Suppressor macrophage treated with lipopolysaccharide for 1 hour (primary cell): Measurements from ENCODE around the gene INHBC.
A peak's percentile ranks its signal among the peaks of the same experiment; 100 is the strongest.

Source experiments
- DNase-seq, 3 donors: peaks; one replicate each; pipeline ENCODE4 v3.0.0-alpha.2; 2020 to 2022

INHBC gene

DNA sequence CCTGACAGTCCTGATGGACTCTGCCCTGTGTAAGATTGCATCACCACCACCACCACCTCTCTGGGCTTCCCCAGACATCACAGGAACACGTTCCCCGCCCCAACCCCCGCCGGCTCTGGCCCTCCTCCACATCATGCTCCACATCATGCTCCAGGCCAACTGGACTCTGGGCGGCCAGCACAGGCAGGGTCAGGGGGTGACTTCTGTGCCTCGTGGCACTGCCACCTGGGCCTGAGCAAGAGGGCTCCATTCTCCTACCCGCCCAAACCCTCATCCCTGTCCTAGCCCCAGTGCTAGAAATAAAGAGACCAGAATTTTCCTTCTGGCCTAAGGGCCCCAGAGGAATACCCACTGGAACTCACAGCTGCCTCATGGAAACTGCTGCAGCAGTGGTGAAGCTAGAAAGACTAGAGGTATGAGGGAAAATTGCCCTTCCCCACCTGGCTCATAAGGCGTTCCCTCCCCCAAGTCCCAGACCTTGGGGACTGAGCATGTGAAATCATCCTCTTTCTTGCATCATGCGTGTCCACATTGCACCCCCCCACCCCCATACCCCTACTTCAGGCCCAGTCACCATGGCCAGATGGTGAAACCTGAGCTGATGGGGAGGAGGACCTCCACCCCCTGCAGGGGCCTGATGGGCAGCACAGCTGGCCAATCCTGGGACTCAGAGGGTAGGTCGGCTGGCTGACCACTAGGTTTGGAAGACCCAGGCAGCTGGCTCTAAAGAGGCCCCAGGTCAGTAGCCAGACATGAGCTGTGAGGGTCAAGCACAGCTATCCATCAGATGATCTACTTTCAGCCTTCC lies 20.2 kb downstream of the INHBC start, which contains the start of gene INHBE:
Gene INHBE, plus strand, starts transcription at position 742 of the 808 bp plus-strand sequence. CDS start 230 bp downstream, outside the sequence.
- DNase-seq = peak; percentile 68 to 86 (median 69)

DNA sequence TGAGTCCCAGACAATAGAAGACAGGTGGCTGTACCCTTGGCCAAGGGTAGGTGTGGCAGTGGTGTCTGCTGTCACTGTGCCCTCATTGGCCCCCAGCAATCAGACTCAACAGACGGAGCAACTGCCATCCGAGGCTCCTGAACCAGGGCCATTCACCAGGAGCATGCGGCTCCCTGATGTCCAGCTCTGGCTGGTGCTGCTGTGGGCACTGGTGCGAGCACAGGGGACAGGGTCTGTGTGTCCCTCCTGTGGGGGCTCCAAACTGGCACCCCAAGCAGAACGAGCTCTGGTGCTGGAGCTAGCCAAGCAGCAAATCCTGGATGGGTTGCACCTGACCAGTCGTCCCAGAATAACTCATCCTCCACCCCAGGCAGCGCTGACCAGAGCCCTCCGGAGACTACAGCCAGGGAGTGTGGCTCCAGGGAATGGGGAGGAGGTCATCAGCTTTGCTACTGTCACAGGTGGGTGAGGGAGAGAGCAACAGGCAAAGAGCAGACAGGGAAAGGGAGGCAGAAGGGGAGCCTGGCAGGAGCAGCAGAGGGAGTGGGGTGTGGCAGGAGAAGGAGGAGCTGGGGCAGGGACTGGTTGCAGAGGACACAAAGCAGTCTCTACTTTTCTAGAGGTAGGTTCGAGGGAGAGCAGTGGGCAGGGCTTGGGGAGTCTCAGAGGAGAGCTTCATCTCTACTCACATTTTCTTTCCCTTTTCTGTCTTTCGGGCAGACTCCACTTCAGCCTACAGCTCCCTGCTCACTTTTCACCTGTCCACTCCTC lies 21.0 kb downstream of the INHBC start:
- no peak for DNase-seq

- peak; percentile 34 to 47 (median 45) for DNase-seq
Measured at GRCh38 chr12:57456145-57456700, 21.6 kb downstream of the INHBC start.

DNA sequence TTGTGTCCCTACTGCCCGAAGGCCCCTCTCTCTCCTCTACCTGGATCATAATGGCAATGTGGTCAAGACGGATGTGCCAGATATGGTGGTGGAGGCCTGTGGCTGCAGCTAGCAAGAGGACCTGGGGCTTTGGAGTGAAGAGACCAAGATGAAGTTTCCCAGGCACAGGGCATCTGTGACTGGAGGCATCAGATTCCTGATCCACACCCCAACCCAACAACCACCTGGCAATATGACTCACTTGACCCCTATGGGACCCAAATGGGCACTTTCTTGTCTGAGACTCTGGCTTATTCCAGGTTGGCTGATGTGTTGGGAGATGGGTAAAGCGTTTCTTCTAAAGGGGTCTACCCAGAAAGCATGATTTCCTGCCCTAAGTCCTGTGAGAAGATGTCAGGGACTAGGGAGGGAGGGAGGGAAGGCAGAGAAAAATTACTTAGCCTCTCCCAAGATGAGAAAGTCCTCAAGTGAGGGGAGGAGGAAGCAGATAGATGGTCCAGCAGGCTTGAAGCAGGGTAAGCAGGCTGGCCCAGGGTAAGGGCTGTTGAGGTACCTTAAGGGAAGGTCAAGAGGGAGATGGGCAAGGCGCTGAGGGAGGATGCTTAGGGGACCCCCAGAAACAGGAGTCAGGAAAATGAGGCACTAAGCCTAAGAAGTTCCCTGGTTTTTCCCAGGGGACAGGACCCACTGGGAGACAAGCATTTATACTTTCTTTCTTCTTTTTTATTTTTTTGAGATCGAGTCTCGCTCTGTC lies 22.3 kb downstream of the INHBC start:
- DNase-seq = no peak

DNA sequence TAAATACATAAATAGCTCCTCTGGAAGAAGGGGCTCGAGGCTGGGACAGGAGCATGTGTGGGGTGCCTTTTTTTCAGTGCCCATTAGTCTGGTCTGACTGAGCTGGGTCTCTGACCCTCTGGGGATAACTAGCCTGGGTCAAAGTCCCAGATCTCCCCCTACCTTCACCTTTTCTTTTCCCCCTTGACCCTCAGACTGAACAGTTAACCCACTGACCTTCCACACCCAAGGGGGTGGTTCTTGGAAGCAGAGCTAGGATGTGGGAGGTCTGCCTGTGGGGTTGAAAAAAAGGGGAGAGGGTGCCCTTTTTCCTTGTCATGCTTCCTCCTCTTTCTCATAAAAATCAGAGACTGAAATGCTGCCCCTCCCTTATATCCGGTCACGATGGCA lies 24.1 kb downstream of the INHBC start:
- DNase-seq = no peak

- DNase-seq = peak; percentile 96 to 97 (median 96)
Measured at GRCh38 chr12:57459055-57459749, 24.6 kb downstream of the INHBC start.

DNA sequence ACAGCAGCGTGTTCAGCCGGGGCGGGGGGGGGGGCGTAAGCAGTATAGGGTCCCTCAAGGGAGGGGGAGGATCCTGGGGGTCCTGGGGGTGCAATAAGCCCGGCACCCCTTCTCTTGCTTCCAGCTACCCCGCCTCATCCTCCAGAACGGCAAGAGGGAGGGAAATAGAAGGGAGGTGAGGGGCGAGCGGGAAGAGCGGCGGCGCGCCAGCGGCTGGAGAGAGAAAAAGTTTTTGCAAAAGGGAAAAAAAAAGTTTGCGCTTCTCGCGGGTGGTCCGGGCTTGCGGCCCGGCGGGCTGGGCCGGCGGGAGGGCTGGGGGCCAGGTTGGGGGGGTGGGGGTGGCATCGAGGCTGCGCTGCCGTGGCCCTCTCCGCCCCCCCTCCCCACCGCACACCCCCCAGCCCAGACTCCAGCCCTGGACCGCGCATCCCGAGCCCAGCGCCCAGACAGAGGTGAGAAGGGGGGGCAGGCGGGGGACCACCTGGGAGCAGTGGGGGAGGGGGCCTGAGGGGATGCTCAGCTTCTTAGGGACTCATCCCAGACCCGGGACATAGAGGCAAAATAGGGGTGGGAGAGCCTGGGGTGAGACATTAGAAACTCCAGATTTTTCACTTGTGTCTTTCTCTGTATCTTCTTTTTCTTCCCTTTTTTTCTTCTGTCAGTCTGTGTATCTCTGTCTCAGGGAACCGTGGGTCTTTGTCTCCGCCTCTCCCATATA lies 25.3 kb downstream of the INHBC start, which contains the start of gene GLI1:
Gene GLI1, plus strand, starts transcription at position 36 of the 718 bp plus-strand sequence. CDS start 3,907 bp downstream, outside the sequence.
- DNase-seq = no peak

GRCh38 chr12:57460468-57460784 lies 25.8 kb downstream of the INHBC start:
- no peak for DNase-seq

- no peak for DNase-seq
Measured at GRCh38 chr12:57460841-57461275, 26.3 kb downstream of the INHBC start.

DNA sequence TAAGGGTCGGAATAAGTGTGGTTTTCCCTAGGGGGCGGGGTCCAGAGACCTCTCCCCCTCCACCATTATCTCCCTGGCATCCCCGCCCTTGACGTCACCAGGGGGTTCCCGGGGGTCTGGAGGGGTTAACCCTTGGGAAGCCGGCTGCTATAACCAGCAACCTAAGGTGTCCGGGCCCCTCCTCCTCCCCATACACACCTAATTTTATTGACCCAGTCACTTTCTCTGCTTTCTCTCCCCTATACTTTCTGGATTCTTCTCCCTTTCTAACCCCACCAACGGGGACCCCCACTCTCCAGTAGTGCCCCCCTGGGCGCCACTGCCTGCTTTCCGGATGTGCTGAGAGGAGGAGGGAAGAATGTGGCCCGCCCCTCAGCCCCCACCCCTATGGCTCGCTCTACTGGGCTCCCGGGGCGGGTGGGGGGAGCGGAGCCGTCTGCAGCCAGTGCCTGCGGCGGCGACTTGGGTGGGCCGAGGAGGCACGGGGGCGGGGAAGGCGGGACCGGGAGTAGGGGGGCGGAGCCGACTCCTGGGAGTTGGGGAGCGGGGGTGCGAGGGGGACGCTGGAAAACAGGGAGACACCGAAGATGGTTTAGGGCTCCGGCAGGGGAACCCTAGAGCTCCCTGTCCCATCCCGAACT lies 26.8 kb downstream of the INHBC start:
- DNase-seq = peak; percentile 28 to 62 (median 34)

GRCh38 chr12:57461917-57462250 lies 27.3 kb downstream of the INHBC start:
- peak; percentile 22 to 26 (median 26) for DNase-seq

- peak; percentile 83 to 90 (median 86) for DNase-seq
Measured at GRCh38 chr12:57462251-57462911, 27.8 kb downstream of the INHBC start.

- no peak for DNase-seq
Measured at GRCh38 chr12:57462912-57463253, 28.3 kb downstream of the INHBC start.

DNA sequence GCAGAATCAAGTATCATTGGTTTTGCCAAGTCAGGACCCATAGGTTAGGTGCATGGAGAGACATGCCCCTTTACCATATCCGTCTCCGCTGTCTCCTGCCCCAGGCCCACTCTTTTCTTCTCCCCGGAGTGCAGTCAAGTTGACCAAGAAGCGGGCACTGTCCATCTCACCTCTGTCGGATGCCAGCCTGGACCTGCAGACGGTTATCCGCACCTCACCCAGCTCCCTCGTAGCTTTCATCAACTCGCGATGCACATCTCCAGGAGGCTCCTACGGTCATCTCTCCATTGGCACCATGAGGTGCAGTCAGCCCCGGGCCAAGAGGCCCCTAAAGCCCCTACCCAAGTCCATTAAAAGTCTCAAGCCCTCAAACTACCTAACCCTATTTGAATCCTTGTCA lies 30.0 kb downstream of the INHBC start:
- no peak for DNase-seq

GRCh38 chr12:57465030-57465746 lies 30.6 kb downstream of the INHBC start:
- DNase-seq = no peak

DNA sequence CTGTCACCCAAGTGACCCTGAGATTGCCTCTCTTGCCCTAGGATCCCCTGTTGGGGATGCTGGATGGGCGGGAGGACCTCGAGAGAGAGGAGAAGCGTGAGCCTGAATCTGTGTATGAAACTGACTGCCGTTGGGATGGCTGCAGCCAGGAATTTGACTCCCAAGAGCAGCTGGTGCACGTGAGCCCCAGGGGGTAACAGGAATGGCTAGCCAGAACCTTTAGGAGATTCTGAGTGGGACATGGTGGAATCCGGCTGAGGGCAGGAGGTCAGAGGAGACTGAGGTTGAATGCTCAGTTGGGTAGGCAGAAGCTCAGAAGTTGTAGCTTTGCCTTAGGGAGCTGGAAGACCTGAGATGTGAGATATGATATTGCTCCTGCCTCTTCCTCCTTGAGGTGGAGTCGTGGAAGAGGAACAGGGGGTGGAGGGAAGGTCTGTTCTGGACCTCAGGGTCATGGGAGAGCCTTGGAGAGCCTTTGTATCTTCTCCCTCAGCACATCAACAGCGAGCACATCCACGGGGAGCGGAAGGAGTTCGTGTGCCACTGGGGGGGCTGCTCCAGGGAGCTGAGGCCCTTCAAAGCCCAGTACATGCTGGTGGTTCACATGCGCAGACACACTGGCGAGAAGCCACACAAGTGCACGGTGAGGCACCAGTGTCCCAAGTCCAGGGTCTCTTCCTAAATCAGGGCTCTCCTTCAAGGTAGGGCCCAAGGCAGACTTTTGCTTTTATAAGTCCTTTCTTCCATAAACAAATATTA lies 31.3 kb downstream of the INHBC start:
- DNase-seq = no peak

DNA sequence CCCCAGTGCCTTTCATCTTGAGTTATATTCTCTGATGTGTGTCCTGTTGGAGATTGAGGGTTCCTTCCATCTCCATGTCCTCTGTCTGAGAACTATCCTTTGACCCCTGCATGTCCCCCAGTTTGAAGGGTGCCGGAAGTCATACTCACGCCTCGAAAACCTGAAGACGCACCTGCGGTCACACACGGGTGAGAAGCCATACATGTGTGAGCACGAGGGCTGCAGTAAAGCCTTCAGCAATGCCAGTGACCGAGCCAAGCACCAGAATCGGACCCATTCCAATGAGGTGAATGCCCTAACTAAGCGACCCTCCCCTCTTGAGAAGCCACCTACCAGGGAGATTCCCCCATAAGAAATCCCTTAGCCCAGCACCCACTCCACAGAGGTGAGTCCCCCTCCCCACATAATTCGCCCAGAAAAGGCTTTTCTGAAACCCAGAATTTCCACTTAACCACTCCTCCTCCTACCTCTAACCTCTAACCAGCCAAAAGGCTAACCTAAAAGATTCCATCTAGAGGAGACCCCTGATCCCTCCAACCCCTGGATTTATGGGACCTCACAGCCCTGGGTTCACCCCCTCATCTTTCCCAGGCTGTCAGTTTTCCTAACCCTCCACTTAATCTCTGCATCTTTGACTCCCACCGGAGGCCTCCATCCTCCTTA lies 32.8 kb downstream of the INHBC start:
- no peak for DNase-seq

GRCh38 chr12:57467915-57468314 lies 33.3 kb downstream of the INHBC start:
- DNase-seq = no peak
